Activated CD4-positive, alpha-beta T cell treated with anti-CD3 and anti-CD28 coated beads for 36 hours (primary cell): ENCODE data around the gene PPIC. TPM values are rescaled to one million over a fixed set of nuclear protein-coding genes. Genes with fewer than 3 reads are reported as not detected.

ENCODE experiments used
- ATAC-seq: fragments of 200-7000 bp; cut with Tn5 transposase; one replicate; pipeline ENCODE4 v1.10.0; 2021; ENCODE audit warnings: mild to moderate bottlenecking, moderate library complexity
- CTCF ChIA-PET: fragments of 350-600 bp; sonication (Branson Sonifier 250); formaldehyde crosslinking; loops from one replicate; lab custom pipeline; 2021; ENCODE audit warnings: antibody characterized with exemption; lab: Charles Lee
- POLR2A ChIA-PET: fragments of 350-600 bp; sonication (Branson Sonifier 250); formaldehyde crosslinking; loops from one replicate; lab custom pipeline; 2021; ENCODE audit warnings: antibody characterized with exemption, inconsistent platforms; lab: Charles Lee
- DNase-seq: peaks from one replicate; pipeline ENCODE4 v3.0.0-alpha.2; 2020
- H3K27ac Mint-ChIP-seq: one replicate; pipeline ENCODE4 v1.8.0; 2021; ENCODE audit warnings: mixed read lengths
- H3K27me3 Mint-ChIP-seq: one replicate; pipeline ENCODE4 v1.8.0; 2021; ENCODE audit warnings: mixed read lengths
- H3K36me3 Mint-ChIP-seq: one replicate; pipeline ENCODE4 v1.8.0; 2021; ENCODE audit warnings: low read depth, mixed read lengths
- H3K4me1 Mint-ChIP-seq: one replicate; pipeline ENCODE4 v1.8.0; 2021; ENCODE audit warnings: mixed read lengths
- H3K4me3 Mint-ChIP-seq: one replicate; pipeline ENCODE4 v1.8.0; 2021; ENCODE audit warnings: mild to moderate bottlenecking, moderate library complexity, mixed read lengths
- H3K9me3 Mint-ChIP-seq: one replicate; pipeline ENCODE4 v1.8.0; 2021; ENCODE audit warnings: low read depth, mixed read lengths
- intact Hi-C, 2 experiments: fragments of 100-400 bp; cut with DNase I in 1 of 2; cut with micrococcal nuclease in 1 of 2; formaldehyde crosslinking; loops; one replicate each; pipeline versions ENCODE4 v1.14.2 to v1.15.1; 2022 to 2024; cut with DNase I, micrococcal nuclease
- total RNA-seq, 2 experiments: library from RNA; stranded (reverse); gene quantifications; one replicate each; pipeline ENCODE4 v1.2.3, GENCODE V29; 2021

The PPIC gene
- total RNA-seq, 2 experiments from 2014 or later = not detected

- H3K27ac Mint-ChIP-seq = no peak overlapping the region
- H3K4me1 Mint-ChIP-seq = no peaks in the 10 kb centered on the region
- no peaks in the 10 kb centered on the region for H3K9me3 Mint-ChIP-seq
- POLR2A ChIA-PET = no interaction called here
- no peak overlapping the region for H3K4me3 Mint-ChIP-seq
- intact Hi-C loops = loop anchor here (2.0 kb wide), 3 partner anchors 297 to 809 kb away; no protein-coding TSS in a partner anchor
- no peaks in the 10 kb centered on the region for H3K36me3 Mint-ChIP-seq
- ATAC-seq (no peak), DNase-seq (no peak)
- no peaks in the 10 kb centered on the region for H3K27me3 Mint-ChIP-seq
- CTCF ChIA-PET = no interaction called here
Observed at GRCh38 chr5:123001808-123002207, 34.7 kb downstream of the PPIC start.

- POLR2A ChIA-PET = interaction anchor here (0.7 kb wide), 1 partner anchor 156 kb away, joined by 3 read pairs; no protein-coding TSS in a partner anchor
- H3K27me3 Mint-ChIP-seq = no peaks in the 10 kb centered on the region
- no peaks in the 10 kb centered on the region for H3K4me1 Mint-ChIP-seq
- no peak overlapping the region for H3K27ac Mint-ChIP-seq
- ATAC-seq (no peak), DNase-seq (no peak)
- CTCF ChIA-PET = no interaction called here
- H3K36me3 Mint-ChIP-seq = no peaks in the 10 kb centered on the region
- H3K4me3 Mint-ChIP-seq = no peak overlapping the region
- no peaks in the 10 kb centered on the region for H3K9me3 Mint-ChIP-seq
- intact Hi-C loops = loop anchor here (1.0 to 2.0 kb wide), 5 partner anchors 103 to 808 kb away; no protein-coding TSS in a partner anchor
Observed at GRCh38 chr5:123000731-123001130, 35.8 kb downstream of the PPIC start.

DNA sequence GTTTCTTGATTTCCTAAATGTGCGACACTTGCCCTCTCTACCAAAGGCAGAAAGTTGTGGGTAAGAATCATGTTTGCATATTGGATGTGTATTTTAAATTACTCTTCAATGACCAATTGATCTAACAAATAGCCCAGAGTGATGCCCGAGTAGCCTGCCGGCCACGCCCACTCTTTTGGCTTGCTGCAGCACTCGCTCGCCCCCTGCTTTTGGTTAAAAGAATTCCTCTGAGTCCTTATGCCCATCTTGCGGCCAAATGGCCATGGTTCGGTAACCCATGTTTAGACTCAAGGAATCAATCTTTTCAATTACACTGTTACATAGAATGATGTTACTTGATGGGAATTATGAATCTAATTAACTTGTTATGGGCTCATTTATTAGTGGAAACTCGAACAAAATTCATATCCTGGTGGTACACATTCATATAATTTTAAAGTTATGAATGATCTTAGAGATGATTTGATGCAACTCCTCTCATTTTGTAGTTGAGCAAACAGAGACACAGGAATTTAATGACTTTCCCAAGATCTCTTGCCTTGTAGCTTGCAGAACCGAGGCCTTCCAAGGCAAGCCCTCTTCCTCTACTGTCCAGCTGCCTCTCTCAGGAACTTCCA, 36.5 kb downstream of the PPIC start:
- DNase-seq = peak; percentile 71
- Mint-ChIP-seq H3K9me3 (no peaks in the 10 kb centered on the region), H3K27me3 (no peaks in the 10 kb centered on the region), H3K4me1 (no peaks in the 10 kb centered on the region), H3K27ac (no peak overlapping the region), H3K4me3 (no peak overlapping the region), H3K36me3 (no peaks in the 10 kb centered on the region)
- intact Hi-C loops = loop anchor here (1.0 to 2.0 kb wide), 5 partner anchors 103 to 807 kb away; no protein-coding TSS in a partner anchor
- ChIA-PET CTCF (no interaction called here), POLR2A (interaction anchor here (0.7 kb wide), 1 partner anchor 156 kb away, joined by 3 read pairs; no protein-coding TSS in a partner anchor)
- no peak for ATAC-seq

DNA sequence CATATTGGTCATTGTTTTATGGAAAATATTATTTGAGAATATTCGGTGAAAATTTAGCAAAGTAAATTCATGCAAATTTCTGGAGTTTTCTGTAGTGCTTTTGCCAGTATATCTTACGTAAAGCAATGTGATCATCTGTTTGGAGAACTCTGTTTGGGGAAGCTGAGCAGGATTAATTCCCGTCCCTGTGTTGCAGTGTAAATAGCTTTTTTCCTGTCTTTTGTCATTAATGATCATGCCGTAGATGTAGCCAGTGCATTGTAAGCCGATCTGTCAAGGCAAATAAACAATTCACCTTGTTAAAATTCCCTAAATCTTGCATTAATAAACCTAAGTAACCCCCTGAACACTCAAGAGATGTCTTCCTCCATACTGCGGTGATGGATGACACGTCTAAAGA, 39.2 kb downstream of the PPIC start:
- no peak overlapping the region for H3K4me3 Mint-ChIP-seq
- no peaks in the 10 kb centered on the region for H3K4me1 Mint-ChIP-seq
- POLR2A ChIA-PET = no interaction called here
- ATAC-seq (no peak), DNase-seq (no peak)
- H3K27ac Mint-ChIP-seq = no peak overlapping the region
- intact Hi-C loops = no loop called here
- no peaks in the 10 kb centered on the region for H3K27me3 Mint-ChIP-seq
- CTCF ChIA-PET = interaction anchor here (1.0 kb wide), 1 partner anchor 101 kb away, joined by 3 read pairs; no protein-coding TSS in a partner anchor
- H3K36me3 Mint-ChIP-seq = no peaks in the 10 kb centered on the region
- H3K9me3 Mint-ChIP-seq = no peaks in the 10 kb centered on the region

GRCh38 chr5:122996091-122996490, 40.4 kb downstream of the PPIC start:
- ChIA-PET CTCF (interaction anchor here (1.7 kb wide), 1 partner anchor 18 kb away, joined by 4 read pairs; no protein-coding TSS in a partner anchor), POLR2A (no interaction called here)
- DNase-seq = no peak
- no peaks in the 10 kb centered on the region for H3K9me3 Mint-ChIP-seq
- H3K4me1 Mint-ChIP-seq = no peaks in the 10 kb centered on the region
- no peaks in the 10 kb centered on the region for H3K36me3 Mint-ChIP-seq
- no peak for ATAC-seq
- no peaks in the 10 kb centered on the region for H3K27me3 Mint-ChIP-seq
- intact Hi-C loops = no loop called here
- no peak overlapping the region for H3K27ac Mint-ChIP-seq
- H3K4me3 Mint-ChIP-seq = no peak overlapping the region

DNA sequence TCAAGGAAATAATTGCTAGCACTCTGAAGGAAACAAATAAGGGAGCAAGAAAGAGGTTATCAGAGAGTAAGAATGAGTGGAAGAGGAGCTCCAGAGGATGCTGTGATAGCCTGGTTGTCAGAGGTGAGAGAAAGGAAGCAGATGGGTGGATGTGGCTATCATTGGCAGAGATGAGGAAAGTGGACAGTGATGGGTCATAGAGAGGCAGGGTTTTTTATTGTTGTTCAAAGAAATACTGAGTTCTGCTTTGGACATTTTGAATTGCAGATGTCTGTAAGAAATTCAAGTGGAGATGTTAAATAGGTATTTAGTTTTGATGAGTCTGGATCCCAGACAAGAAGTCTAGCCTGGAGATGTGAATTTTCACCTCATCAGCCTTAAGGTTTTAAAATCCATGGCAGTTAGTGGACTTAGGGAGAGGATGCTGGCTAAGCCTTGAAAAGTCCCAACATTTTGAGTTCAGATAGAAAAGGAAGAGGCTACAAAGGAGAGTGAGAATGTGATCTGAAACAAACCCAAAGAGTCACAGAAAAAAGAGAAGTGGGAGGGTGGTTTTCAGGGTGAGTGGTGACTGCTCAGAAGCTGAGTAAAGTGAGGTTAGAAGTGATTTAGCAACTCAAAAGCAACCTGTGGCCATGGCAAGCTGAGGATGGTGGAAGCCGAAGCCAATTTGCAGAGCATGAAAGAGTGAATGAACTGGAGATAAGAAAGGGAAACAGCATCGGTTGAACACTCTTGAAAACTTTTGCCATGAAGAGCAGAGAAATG, 50.4 kb downstream of the PPIC start:
- no peaks in the 10 kb centered on the region for H3K27me3 Mint-ChIP-seq
- no peaks in the 10 kb centered on the region for H3K4me1 Mint-ChIP-seq
- no peak overlapping the region for H3K4me3 Mint-ChIP-seq
- intact Hi-C loops = no loop called here
- ChIA-PET CTCF (interaction anchor here (0.6 kb wide), 1 partner anchor 8 kb away, joined by 3 read pairs; no protein-coding TSS in a partner anchor), POLR2A (no interaction called here)
- H3K36me3 Mint-ChIP-seq = no peaks in the 10 kb centered on the region
- ATAC-seq (peak; percentile 26), DNase-seq (peak; percentile 7)
- H3K27ac Mint-ChIP-seq = no peak overlapping the region
- no peaks in the 10 kb centered on the region for H3K9me3 Mint-ChIP-seq

DNA sequence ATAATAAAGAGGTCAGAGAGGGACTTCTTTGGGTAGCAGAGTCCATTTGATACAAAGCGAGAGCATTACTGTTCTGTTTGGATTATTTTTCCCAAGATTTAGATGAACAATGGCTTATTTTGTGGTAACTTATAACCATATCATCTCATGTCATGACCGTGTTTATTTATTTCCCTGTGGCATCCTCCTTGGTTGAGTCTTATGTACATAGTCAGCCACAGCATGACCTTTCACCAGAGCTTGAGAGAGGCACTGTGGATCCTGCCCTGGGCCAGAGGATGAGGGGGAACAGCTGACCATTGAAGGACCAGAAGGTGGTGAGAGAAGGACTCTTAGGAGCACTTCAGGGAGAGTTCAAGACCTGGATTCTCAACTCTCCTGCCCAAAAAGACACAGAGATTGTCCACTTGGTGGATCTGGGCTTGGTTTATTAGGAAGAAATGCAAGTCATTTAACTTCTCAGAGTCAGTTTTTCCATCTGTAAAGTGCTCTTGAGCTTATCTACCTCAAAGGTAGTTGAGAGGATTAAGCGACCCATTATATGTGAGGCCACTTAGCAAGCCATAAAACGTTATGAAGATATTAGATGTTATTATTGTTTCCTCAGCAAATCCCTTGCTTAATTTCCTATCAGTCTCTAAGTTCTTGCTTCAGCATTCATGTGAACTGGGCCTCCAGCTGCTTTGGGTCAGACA, 51.4 kb downstream of the PPIC start:
- CTCF ChIA-PET = interaction anchor here (0.6 kb wide), 1 partner anchor 9 kb away, joined by 3 read pairs; no protein-coding TSS in a partner anchor
- intact Hi-C loops = no loop called here
- H3K4me3 Mint-ChIP-seq = no peak overlapping the region
- H3K27me3 Mint-ChIP-seq = no peaks in the 10 kb centered on the region
- no peaks in the 10 kb centered on the region for H3K9me3 Mint-ChIP-seq
- POLR2A ChIA-PET = no interaction called here
- H3K27ac Mint-ChIP-seq = no peak overlapping the region
- DNase-seq (no peak), ATAC-seq (no peak)
- H3K36me3 Mint-ChIP-seq = no peaks in the 10 kb centered on the region
- H3K4me1 Mint-ChIP-seq = no peaks in the 10 kb centered on the region

DNA sequence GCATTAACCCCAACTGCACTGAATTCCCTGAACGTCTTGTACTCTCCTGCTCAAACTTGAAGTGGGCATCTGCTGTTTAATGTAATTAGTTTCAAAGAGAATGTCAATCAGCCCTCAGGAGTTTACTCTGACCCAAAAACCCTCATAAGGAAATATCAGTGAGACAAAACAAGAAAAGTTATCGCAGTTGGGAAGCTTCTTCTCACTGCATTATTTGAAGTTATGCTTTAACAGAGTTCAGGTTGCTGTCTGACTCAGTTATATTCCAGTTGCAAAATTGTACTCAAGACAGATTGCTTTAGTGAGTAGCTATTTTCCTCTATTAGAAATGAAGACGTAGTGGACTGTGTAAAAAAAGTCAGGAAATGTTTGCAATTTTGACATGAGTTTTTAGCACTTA, 52.1 kb downstream of the PPIC start:
- POLR2A ChIA-PET = no interaction called here
- no peak for DNase-seq
- ATAC-seq = no peak
- no peaks in the 10 kb centered on the region for H3K9me3 Mint-ChIP-seq
- no peak overlapping the region for H3K4me3 Mint-ChIP-seq
- CTCF ChIA-PET = interaction anchor here (1.0 kb wide), 1 partner anchor 9 kb away, joined by 3 read pairs; no protein-coding TSS in a partner anchor
- H3K27ac Mint-ChIP-seq = no peak overlapping the region
- H3K36me3 Mint-ChIP-seq = no peaks in the 10 kb centered on the region
- intact Hi-C loops = no loop called here
- H3K4me1 Mint-ChIP-seq = no peaks in the 10 kb centered on the region
- H3K27me3 Mint-ChIP-seq = no peaks in the 10 kb centered on the region

DNA sequence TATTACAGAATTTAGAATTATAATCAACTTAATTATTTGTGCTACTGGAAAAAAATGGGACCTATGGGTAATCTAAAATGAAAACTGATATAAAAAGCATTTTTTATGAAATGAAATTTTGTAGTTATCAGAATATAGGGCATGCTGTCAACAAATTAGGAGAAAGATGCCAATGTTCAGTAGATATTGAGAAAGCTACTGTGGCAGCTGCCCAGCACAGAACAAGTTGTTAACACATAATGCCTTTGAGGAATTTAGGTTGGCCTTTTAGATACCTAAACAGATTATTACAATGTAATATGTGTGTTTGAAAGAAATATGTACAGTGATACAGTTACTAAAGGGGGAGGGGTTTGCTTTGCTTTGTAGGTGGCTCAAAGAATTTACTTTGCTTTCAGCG, 54.1 kb downstream of the PPIC start:
- Mint-ChIP-seq H3K27ac (no peak overlapping the region), H3K36me3 (no peaks in the 10 kb centered on the region), H3K9me3 (no peaks in the 10 kb centered on the region), H3K4me1 (no peaks in the 10 kb centered on the region), H3K27me3 (no peaks in the 10 kb centered on the region), H3K4me3 (no peak overlapping the region)
- DNase-seq (no peak), ATAC-seq (no peak)
- ChIA-PET CTCF (no interaction called here), POLR2A (no interaction called here)
- intact Hi-C loops = no loop called here

DNA sequence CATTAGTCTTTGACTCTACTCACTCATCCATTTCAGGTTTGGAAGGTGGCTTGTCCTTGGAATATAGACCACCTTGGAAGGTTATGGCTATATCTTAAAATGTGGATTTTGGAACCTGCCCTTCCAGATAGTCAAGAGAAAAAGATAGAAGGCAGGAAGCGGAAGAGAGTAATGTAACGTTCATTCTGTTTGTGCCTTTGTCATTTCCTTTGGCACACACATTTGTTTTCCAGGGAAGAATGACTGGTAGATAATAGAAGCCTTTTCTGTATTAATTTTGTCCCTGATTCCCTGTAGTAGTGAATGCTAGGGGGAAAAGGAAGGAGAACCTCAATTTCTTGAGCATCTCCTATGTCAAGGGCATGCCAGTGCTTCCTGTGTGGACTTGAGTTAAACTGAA, 54.7 kb downstream of the PPIC start:
- no peaks in the 10 kb centered on the region for H3K4me1 Mint-ChIP-seq
- CTCF ChIA-PET = interaction anchor here (1.5 kb wide), 1 partner anchor 11 kb away, joined by 3 read pairs; no protein-coding TSS in a partner anchor
- intact Hi-C loops = no loop called here
- H3K27me3 Mint-ChIP-seq = no peaks in the 10 kb centered on the region
- H3K27ac Mint-ChIP-seq = no peak overlapping the region
- no peak overlapping the region for H3K4me3 Mint-ChIP-seq
- H3K9me3 Mint-ChIP-seq = no peaks in the 10 kb centered on the region
- H3K36me3 Mint-ChIP-seq = no peaks in the 10 kb centered on the region
- ATAC-seq = no peak
- POLR2A ChIA-PET = no interaction called here
- no peak for DNase-seq

- no peak for DNase-seq
- no peak for ATAC-seq
- H3K9me3 Mint-ChIP-seq = no peaks in the 10 kb centered on the region
- POLR2A ChIA-PET = no interaction called here
- no peaks in the 10 kb centered on the region for H3K27me3 Mint-ChIP-seq
- no peak overlapping the region for H3K4me3 Mint-ChIP-seq
- CTCF ChIA-PET = interaction anchor here (1.1 kb wide), 1 partner anchor 82 kb away, joined by 3 read pairs; no protein-coding TSS in a partner anchor
- intact Hi-C loops = no loop called here
- no peaks in the 10 kb centered on the region for H3K4me1 Mint-ChIP-seq
- H3K27ac Mint-ChIP-seq = no peak overlapping the region
- H3K36me3 Mint-ChIP-seq = no peaks in the 10 kb centered on the region
Observed at GRCh38 chr5:122978644-122979297, 57.8 kb downstream of the PPIC start.
